Tibial nerve (tissue), 4 donors: ENCODE data around the gene CUX1. TPM values are rescaled to one million over a fixed set of nuclear protein-coding genes. Genes with fewer than 3 reads are reported as not detected.
A peak's percentile ranks its signal among the peaks of the same experiment; 100 is the strongest.

Experiments used
- DNase-seq, 2 donors: peaks; one replicate each; pipeline ENCODE4 v3.0.0-alpha.2; 2019; ENCODE audit warnings: low spot score in 2 of 2
- H3K27ac ChIP-seq, 4 donors: fragments of 200-600 bp; sonication (generic) in 3 of 4; one replicate each; pipeline ENCODE4 v1.5.1; 2017 to 2019; ENCODE audit warnings: mild to moderate bottlenecking in 1 of 4
- H3K27me3 ChIP-seq, 2 donors: fragments of 200-600 bp; sonication (generic) in 1 of 2; one replicate each; pipeline versions ENCODE4 v1.5.1 to v1.6.0; 2017 to 2019
- H3K36me3 ChIP-seq, 3 donors: fragments of 200-600 bp; sonication (generic); one replicate each; pipeline ENCODE4 v1.5.1; 2018 to 2019
- H3K4me1 ChIP-seq, 4 donors: fragments of 200-600 bp; sonication (generic) in 3 of 4; one replicate each; pipeline ENCODE4 v1.5.1; 2017 to 2019
- H3K4me3 ChIP-seq, 4 donors: fragments of 200-600 bp; sonication (generic) in 3 of 4; one replicate each; pipeline ENCODE4 v1.5.1; 2017 to 2019; ENCODE audit warnings: mild to moderate bottlenecking in 1 of 4, moderate library complexity in 1 of 4
- H3K9me3 ChIP-seq, 4 donors: fragments of 200-600 bp; sonication (generic) in 3 of 4; one replicate each; pipeline ENCODE4 v1.5.1; 2017 to 2019
- EP300 ChIP-seq, 2 donors: sonication (generic); formaldehyde crosslinking; IDR thresholded peaks; one replicate each; pipeline ENCODE4 v1.6.1; 2017; ENCODE audit warnings: antibody characterized with exemption in 2 of 2, mild to moderate bottlenecking in 1 of 2
- POLR2A ChIP-seq, 2 donors: fragments of 450-650 bp; IDR thresholded peaks; one replicate each; pipeline ENCODE4 v1.6.1; 2017; ENCODE audit warnings: antibody characterized with exemption in 2 of 2, mild to moderate bottlenecking in 2 of 2, moderate library complexity in 2 of 2
- WGBS, 2 donors: methylation state at CpG; one replicate each; pipeline ENCODE4 v1.1.5; 2018; 5-methylcytosine and 5-hydroxymethylcytosine counted together
- total RNA-seq, 4 donors: library from RNA; depleted of rRNA; stranded (reverse); fragments of >200 nt; gene quantifications; one replicate each; pipeline ENCODE4 v1.1.0, GENCODE V29; 2016
- TF ChIP-seq, protein P1 (sequence below), 5 experiments: fragments of 200-600 bp in 3 of 5; fragments of 450-650 bp in 2 of 5; sonication (generic) in 3 of 5; IDR thresholded peaks; one replicate each; pipeline ENCODE4 v1.5.1; 2016 to 2019; ENCODE audit warnings: antibody characterized with exemption in 5 of 5, mild to moderate bottlenecking in 3 of 5, moderate library complexity in 2 of 5

Gene CUX1
- total RNA-seq, 4 donors from 2014 or later = 74.5 to 104 (median 84.3) TPM

DNA sequence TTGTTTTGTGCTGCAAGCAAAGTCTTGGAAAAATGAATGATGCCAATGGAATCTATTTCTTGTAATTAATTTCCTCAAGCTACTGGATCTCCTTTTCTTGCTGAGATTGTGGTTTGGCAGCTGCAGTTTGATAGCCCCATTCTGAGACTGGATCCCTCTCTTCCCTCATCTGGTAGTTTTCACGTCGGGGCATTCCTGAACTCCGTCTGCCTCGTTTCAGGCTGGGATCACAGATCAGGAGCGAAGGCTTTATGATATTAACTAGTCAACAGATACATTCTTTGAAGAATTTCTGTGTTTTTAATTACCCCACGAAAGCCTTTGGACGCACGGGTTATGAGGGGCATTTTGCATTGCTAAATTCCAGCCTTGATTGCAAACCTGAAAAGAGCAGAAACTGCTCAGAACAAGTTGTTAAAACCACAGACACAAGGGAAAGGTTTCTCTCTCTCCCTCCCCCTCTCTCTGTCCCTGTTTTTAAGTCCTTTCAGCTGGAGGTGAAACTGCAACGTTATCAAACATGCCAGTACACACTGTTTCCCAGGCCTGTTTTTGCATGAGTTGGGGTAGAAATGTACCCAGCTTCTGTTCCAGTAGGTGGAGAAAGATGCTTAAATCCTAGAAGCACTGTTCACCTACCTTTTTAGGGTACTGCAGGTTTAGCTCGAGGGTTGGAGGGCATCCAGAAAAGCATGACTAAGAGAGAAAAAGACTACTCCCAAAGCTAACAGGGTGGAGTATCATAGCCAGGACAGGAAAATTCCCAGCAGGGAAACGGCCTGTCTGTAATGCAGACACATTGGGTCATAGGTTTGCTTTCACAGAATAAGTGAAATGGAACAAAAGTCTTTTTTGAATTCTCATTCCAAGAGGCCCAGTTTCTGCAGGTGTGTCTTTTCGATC, 124.3 kb downstream of the CUX1 start:
- peaks cover 0 to 28% (median 6%) of the 10 kb centered on the region in 4 donors for H3K4me1 ChIP-seq
- H3K27me3 ChIP-seq = no peaks in the 10 kb centered on the region
- H3K36me3 ChIP-seq = no peaks in the 10 kb centered on the region
- no peak overlapping the region for H3K4me3 ChIP-seq
- TF ChIP-seq POLR2A (IDR thresholded peaks at IDR 0.05) = no peak
- no peak for TF ChIP-seq EP300 (IDR thresholded peaks at IDR 0.05)
- TF ChIP-seq, protein P1, sequence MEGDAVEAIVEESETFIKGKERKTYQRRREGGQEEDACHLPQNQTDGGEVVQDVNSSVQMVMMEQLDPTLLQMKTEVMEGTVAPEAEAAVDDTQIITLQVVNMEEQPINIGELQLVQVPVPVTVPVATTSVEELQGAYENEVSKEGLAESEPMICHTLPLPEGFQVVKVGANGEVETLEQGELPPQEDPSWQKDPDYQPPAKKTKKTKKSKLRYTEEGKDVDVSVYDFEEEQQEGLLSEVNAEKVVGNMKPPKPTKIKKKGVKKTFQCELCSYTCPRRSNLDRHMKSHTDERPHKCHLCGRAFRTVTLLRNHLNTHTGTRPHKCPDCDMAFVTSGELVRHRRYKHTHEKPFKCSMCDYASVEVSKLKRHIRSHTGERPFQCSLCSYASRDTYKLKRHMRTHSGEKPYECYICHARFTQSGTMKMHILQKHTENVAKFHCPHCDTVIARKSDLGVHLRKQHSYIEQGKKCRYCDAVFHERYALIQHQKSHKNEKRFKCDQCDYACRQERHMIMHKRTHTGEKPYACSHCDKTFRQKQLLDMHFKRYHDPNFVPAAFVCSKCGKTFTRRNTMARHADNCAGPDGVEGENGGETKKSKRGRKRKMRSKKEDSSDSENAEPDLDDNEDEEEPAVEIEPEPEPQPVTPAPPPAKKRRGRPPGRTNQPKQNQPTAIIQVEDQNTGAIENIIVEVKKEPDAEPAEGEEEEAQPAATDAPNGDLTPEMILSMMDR (IDR thresholded peaks at IDR 0.05) = no peak
- DNase-seq = peak in 1 of 2 donors; percentile 9
- peak overlapping the region in 2 of 4 donors; percentile 6 to 49 for H3K27ac ChIP-seq
- H3K9me3 ChIP-seq = no peaks in the 10 kb centered on the region
- WGBS, 2 donors = 63 to 65% methylated on average over 12 of the region's 12 CpGs

DNA sequence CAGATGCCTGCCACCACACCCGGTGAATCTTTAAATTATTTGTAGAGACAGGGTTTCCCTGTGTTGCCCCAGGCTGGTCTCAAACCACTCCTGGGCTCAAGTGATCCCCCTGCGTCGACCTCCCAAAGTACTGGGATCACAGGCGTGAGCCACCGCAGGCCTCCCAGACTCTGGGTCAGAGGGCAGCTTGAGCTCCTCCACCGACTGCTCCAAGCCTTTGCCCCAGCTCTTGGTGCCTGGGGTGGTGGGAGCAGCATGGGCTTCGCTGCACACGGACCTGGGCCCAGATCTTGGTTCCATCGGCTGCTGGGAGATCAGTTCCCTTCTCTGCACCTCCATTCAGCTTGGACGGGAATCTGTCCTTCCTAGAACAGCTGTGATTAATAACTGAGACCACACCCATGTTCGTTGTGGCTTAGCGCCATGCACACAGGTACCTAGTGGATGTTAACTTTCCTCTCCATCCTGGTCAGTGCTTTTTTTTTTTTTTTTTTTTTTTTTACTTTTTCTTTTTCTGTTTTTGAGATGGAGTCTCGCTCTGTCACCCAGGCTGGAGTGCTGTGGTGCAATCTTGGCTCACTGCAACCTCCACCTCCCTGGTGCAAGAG, 125.3 kb downstream of the CUX1 start:
- peak overlapping the region in 1 of 4 donors; percentile 49 for H3K27ac ChIP-seq
- no peaks in the 10 kb centered on the region for H3K27me3 ChIP-seq
- DNase-seq = no peak
- 84 to 90% methylated on average over 7 to 13 of the region's 13 CpGs for WGBS, 2 donors
- no peaks in the 10 kb centered on the region for H3K36me3 ChIP-seq
- H3K9me3 ChIP-seq = no peaks in the 10 kb centered on the region
- H3K4me3 ChIP-seq = no peak overlapping the region
- peaks cover 0 to 27% (median 4%) of the 10 kb centered on the region in 4 donors for H3K4me1 ChIP-seq
- no peak for TF ChIP-seq EP300 (IDR thresholded peaks at IDR 0.05)
- TF ChIP-seq, protein P1 (IDR thresholded peaks at IDR 0.05) = no peak
- no peak for TF ChIP-seq POLR2A (IDR thresholded peaks at IDR 0.05)

DNA sequence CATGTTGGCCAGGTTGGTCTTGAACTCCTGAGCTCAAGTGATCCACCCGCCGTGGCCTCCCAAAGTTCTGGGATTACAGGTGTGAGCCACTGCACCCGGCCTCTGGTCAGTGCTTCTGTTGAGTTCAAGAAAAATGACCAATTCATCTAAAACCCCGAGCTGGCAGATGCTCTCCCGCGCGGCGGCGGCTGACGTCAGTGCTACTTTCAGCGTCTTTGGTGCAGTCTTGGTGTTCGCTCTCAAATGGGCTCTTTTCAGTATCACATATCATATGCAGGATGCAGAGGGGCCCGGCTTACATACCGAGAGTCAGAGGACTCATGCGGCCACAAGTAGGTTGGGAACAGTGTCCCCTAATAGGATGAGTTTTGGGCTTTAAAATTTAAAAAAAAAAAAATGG, 125.9 kb downstream of the CUX1 start:
- Histone ChIP-seq H3K4me3 (no peak overlapping the region), H3K9me3 (no peaks in the 10 kb centered on the region), H3K4me1 (peaks cover 0 to 33% (median 4%) of the 10 kb centered on the region in 4 donors), H3K36me3 (no peaks in the 10 kb centered on the region), H3K27ac (no peak overlapping the region), H3K27me3 (no peaks in the 10 kb centered on the region)
- TF ChIP-seq, protein P1 (IDR thresholded peaks at IDR 0.05) = no peak
- no peak for TF ChIP-seq EP300 (IDR thresholded peaks at IDR 0.05)
- no peak for TF ChIP-seq POLR2A (IDR thresholded peaks at IDR 0.05)
- WGBS, 2 donors = 89 to 98% methylated on average over 14 to 15 of the region's 15 CpGs
- DNase-seq = no peak

DNA sequence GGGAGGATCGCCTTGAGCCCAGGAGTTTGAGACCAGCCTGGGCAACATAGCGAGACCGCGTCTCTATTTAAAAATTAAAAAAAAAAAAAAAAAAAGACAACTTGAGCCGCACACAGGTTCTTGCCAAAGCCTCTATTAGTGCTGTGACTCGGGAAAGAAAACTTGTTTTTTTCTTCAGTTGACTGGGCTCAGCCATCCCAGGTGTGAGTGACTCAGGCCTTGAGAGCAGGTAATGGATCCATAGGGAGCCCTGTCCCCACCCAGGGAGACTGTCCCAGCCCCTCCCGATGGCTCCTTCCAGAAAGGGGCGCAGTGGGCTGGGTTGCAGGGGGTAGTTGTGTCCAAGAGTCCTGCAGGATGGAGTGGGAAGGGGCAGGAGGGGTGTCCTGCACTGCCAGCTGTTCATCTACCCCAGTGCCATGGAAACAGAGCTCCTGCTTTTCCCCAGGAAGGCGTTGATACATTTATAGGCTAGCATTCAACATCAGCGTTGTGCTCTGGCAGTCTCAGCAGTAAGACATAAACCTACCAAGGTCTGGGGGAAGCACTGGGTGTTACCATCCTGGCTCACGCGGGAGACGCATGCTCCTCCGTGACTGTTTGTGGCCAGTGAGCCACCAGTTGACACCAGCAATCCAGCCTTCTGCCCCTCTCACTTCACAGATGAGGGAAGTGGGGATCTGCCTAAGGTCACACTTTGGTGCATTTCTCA, 126.6 kb downstream of the CUX1 start:
- no peak overlapping the region for H3K27ac ChIP-seq
- TF ChIP-seq EP300 (IDR thresholded peaks at IDR 0.05) (no peak), POLR2A (IDR thresholded peaks at IDR 0.05) (no peak)
- TF ChIP-seq, protein P1 (IDR thresholded peaks at IDR 0.05) = no peak
- no peak for DNase-seq
- no peaks in the 10 kb centered on the region for H3K36me3 ChIP-seq
- peaks cover 0 to 35% (median 4%) of the 10 kb centered on the region in 4 donors for H3K4me1 ChIP-seq
- 82 to 85% methylated on average over 13 to 14 of the region's 14 CpGs for WGBS, 2 donors
- no peak overlapping the region for H3K4me3 ChIP-seq
- H3K27me3 ChIP-seq = no peaks in the 10 kb centered on the region
- no peaks in the 10 kb centered on the region for H3K9me3 ChIP-seq
